SW480 (cell line): ENCODE results near the gene OR7A10.
A peak's percentile ranks its signal among the peaks of the same experiment; 100 is the strongest.

Source experiments
- DNase-seq: peaks from one replicate; pipeline ENCODE4 v3.0.0-alpha.2; 2016; ENCODE audit warnings: low spot score

Gene OR7A10

DNA sequence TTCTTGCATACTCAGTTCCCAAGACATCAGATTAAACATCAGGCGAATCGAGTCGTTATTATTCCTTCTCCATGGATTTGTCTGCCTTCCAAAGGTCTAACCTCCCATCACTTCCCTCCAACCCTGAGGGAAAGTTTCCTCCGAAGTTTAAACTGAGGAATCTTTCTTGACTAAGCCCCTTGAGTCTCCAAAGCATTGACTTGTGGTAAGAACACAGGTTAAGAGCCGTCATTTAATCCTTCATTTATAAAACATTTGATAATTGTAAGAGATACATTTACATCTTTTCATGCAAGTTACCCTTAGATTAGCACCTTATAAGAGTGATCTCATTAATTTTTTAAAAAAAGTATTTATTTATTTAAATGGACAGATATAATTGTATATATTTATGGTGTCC lies at the start of gene OR7A10:
Gene OR7A10 (minus strand): TSS at position 101 of the 400 bp plus-strand sequence. CDS start 7,045 bp downstream, outside the sequence.
- no peak for DNase-seq

- no peak for DNase-seq
Observed at GRCh38 chr19:14890643-14891379, 42.1 kb upstream of the OR7A10 start.

GRCh38 chr19:14889994-14890642 lies 41.4 kb upstream of the OR7A10 start:
- DNase-seq, result no peak

GRCh38 chr19:14886032-14886431 lies 37.3 kb upstream of the OR7A10 start, which contains the start of gene OR7A17:
TSS of gene OR7A17 (minus strand) at chr19:14886132. CDS start at chr19:14881355, 4,777 bp downstream.
- DNase-seq, result no peak

DNA sequence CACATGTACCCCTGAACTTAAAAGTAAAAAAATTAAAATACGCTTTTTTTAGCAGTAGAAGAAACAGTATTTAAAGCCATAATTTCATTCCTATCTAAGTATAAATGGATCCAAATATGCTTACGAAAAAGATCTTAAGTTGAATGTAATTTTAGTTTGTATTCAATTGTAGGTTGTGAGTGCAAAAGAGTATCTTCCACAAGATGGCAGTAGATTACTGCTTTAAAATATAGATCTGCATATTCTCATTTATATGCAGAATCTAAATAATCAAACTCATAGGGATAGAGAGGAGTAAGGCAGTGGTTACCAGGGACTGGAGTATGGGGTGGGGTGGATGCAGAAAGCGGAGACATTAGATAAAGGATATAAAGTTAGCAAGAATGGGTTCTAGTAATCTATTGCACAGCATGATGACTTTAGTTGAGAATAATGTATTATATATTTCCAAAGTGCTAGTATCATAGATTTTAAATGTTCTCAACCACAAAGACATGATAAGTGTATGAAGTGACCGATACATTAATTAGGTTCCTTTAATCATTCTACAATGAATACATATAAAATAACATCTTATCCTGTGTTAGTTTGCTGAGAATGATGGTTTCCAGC lies 23.0 kb upstream of the OR7A10 start:
- DNase-seq, result peak; percentile 35

DNA sequence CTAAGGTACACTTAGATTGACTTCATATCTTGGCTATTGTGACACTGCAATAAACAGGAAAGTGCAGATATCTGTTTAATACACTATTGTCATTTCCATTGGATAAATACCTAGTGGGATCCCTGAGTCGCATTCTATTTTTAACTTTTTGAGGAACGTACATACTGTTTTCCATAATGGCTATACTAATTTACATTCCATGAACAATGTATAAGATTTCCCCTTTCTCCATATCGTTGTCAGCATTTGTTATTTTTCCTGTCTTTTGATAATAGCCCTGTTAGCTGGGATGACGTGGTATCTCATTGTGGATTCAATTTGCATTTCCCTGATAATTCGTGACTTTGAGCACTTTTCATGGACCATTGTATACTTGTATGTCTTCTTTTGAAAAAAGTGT lies 19.8 kb upstream of the OR7A10 start:
- DNase-seq, result no peak

DNA sequence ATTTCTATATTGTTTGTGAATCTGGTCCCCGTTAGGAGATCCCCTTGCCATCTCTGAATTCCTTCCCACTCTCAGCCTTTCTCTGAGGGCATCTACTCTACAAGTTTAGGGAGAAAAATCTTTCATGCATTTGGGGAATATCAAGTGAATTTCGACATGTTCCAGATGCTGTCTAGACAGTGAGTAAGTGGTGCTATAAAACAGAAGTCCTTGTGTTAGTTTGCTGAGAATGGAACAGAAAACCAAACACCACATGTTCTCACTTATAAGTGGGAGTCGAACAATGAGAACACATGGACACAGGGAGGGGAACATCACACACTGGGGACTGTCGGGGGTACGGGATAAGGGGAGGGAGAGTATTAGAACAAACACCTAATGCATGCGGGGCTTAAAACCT lies 5.1 kb downstream of the OR7A10 start:
- DNase-seq, result no peak

GRCh38 chr19:14843169-14843568 lies 5.6 kb downstream of the OR7A10 start:
- no peak for DNase-seq

GRCh38 chr19:14840206-14840605 lies 8.5 kb downstream of the OR7A10 start:
- peak; percentile 61 for DNase-seq

GRCh38 chr19:14837391-14837790 lies 11.3 kb downstream of the OR7A10 start:
- DNase-seq, result no peak

DNA sequence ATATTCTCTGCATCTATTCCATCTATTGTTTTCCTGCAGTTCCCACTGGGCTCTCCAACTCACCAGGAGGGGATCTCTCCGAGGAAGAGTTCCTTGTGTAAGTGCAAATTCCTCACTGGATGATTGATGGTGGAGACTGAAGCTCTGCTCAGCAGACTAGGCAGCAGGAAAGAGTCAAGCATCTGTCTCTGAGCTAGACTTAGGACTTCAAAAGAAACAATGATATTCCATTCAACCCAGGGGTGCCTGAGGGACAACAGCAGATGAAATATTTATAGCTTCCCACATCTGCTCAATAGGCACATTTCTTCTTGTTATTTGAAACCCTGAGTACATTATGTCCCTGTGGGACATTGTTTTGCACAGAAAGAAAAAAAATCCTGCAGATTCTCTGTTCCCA lies 13.7 kb downstream of the OR7A10 start, which contains the start of the genes OR7A5 and OR7C1:
Gene OR7A5 (minus strand): TSS at position 175 of the 400 bp plus-strand sequence. CDS start 6,944 bp downstream, outside the sequence.
Gene OR7C1 (minus strand): TSS at position 175 of the 400 bp plus-strand sequence. CDS start 35,049 bp downstream, outside the sequence.
- DNase-seq, result no peak

GRCh38 chr19:14830702-14831101 lies 18.0 kb downstream of the OR7A10 start:
- no peak for DNase-seq

DNA sequence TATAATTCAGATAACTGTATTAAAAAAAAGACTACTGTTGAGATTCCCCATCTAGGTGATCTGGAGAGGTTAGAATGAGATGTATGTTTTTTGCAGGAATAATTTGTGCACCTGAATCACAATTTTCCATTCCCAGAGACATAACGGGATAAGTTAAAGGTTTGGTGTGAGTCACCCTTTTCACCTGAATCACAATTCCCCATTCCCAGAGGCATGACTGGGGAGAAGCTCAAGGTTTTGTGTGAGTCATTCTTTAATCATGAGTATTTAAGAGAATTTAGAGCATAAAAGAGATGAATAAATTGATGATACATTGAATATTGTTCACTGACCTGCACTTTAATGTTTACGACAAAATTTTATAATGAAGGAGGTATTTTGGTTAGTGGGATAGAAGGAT lies 22.7 kb downstream of the OR7A10 start:
- DNase-seq, result no peak

GRCh38 chr19:14821937-14822336 lies 26.8 kb downstream of the OR7A10 start:
- no peak for DNase-seq

DNA sequence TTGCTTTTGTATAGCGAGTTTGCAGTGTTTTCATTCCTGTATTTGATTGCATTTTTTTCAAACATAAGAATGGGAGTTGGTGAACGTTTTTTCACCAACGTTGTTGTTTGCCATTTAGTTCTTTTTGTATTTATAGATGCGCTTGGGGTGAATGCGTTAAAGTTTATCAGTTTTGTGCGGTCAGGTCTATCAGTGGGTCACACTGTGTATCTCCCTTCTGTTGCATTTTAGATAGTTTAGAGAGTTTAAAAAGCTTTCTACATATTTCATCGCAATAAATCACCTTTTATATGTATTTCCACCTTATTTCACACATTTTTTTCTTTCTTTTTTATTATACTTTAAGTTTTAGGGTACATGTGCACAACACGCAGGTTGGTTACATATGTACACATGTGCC lies 30.1 kb downstream of the OR7A10 start:
- DNase-seq, result no peak

- no peak for DNase-seq
Observed at GRCh38 chr19:14817052-14817451, 31.7 kb downstream of the OR7A10 start.

- no peak for DNase-seq
Observed at GRCh38 chr19:14814982-14815652, 33.6 kb downstream of the OR7A10 start.

DNA sequence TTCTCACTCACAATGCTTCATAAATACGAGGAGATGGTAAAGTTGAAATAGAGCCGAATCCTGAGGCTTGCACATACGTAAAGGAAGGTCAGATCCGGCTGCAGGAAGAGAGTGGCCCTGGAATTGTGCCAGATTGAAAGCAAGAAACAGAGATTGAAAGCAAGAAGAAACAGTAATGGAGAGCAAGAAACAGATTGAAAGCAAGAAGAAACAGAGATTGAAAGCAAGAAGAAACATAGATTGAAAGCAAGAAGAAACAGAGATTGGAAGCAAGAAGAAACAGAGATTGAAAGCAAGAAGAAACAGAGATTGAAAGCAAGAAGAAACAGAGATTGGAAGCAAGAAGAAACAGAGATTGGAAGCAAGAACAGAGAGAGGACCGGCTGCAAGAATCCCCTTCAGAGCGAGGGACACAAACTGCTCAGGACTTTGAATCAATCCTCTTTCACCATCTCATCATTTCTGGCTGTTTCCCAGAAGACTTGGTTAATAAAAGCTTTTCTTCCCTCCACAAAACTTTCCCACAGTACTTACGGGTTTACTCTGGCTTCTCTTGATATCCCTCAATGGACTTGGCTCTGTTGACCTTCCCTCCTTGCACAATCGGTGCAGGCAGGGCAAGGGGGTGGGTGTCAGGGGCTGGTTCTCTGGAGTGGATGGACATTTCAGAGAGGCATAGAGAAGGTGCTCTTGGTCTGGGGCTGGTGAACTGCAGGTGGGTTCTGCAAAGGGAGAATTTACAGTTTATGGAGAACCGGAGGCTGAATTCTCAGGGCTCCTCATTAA lies 39.3 kb downstream of the OR7A10 start:
- DNase-seq, result no peak

DNA sequence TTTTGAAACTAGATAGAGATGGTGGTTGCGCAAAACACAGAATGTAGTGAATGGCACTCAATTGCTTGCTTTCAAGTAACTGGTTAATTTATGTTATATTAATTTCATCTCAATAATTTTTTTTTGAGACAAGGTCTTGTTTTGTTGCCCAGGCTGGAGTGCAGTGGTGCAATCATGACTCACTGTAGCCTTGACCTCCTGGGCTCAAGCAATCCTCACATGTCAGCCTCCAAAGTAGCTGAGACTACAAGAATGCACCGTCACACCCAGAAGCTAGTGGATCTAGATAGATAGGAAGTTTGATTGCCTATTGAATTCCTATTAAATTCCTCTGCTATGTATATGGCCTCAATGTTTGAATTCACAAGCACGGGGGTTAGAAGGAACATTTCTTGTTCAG lies 44.0 kb downstream of the OR7A10 start:
- no peak for DNase-seq

DNA sequence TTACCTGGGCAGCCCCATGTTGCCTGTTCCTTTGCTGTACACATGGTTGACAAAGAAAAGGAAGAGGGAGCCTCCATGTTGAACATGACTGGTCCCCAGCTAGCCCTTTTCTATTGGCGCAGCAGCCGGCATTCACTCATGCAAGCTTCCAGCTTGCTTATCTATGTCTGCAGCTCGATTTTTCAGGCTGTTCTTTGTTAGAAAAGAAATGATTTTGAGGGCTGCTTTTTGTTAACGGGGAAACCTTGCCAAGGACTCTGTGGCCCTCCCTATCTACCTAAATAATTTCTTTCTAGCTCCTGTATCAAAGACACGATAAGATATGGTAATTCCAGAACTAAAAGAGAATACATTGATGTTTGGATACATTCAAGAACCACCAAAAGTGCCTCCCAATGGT lies 50.0 kb downstream of the OR7A10 start:
- DNase-seq, result no peak

DNA sequence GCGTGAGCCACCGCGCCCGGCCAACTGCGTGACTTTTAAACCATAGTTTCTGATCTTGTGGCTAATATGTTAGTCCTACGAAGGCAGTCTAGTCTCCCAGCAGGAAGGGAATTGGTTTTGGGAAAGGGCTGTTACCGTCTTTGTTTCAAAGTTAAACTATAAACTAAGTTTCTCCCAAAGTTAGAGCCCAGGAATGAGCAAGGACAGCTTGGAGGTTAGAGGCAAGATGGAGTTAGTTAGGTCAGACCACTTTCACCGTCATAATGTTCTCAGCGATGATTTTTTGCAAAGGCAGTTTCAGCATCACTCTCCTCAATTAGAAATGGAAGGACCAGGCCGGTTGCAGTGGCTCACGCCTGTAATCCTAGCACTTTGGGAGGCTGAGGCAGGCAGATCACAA lies 52.7 kb downstream of the OR7A10 start:
- no peak for DNase-seq
